IMR-90 (cell line): ENCODE data around the gene DPP6. TPM values are rescaled to one million over a fixed set of nuclear protein-coding genes. Genes with fewer than 3 reads are reported as not detected.

Experiments used
- ATAC-seq: fragments of 200-7000 bp; cut with Tn5 transposase; 2 replicates; pipeline ENCODE4 v1.9.1; 2020; ENCODE audit warnings: low read depth, mild to moderate bottlenecking, moderate library complexity
- BruUV-seq: library from RNA; stranded (reverse); fragments of 400-500 nt; replicated peaks from 2 replicates; lab custom pipeline; 2021; lab: Mats Ljungman, UMichigan
- CTCF ChIA-PET: fragments of 300-600 bp; formaldehyde crosslinking; extraction: SDS; loops from one replicate; lab custom pipeline; 2021; ENCODE audit warnings: antibody characterized with exemption; lab: Yijun Ruan, JAX
- POLR2A ChIA-PET: fragments of 300-600 bp; sonication (Branson Sonifier 250); formaldehyde crosslinking; loops from one replicate; lab custom pipeline; 2022; ENCODE audit warnings: antibody characterized with exemption; ENCODE audit not compliant: unreplicated experiment; lab: Charles Lee
- DNase-seq: peaks from one replicate; pipeline ENCODE4 v3.0.0; 2013
- H2AFZ ChIP-seq: replicated peaks from 2 replicates; pipeline ENCODE3; 2013; ENCODE audit warnings: low read length, mild to moderate bottlenecking; ENCODE audit not compliant: poor library complexity
- H2AK5ac ChIP-seq: 2 replicates; pipeline ENCODE4 v1.6.1; 2013; ENCODE audit warnings: low read depth, low read length, inconsistent platforms
- H2AK9ac ChIP-seq: replicated peaks from 2 replicates; pipeline ENCODE3; 2013; ENCODE audit warnings: mild to moderate bottlenecking, low read depth, low read length, moderate library complexity; ENCODE audit not compliant: poor library complexity
- H2BK120ac ChIP-seq: 2 replicates; pipeline ENCODE4 v1.6.1; 2013; ENCODE audit warnings: low read depth, low read length, inconsistent platforms
- H2BK15ac ChIP-seq: 3 replicates; pipeline ENCODE4 v1.6.1; 2013; ENCODE audit warnings: low read depth, low read length, inconsistent platforms
- H2BK20ac ChIP-seq: 2 replicates; pipeline ENCODE4 v1.6.1; 2013; ENCODE audit warnings: low read depth, mild to moderate bottlenecking, inconsistent platforms, low read length, moderate library complexity
- H2BK5ac ChIP-seq: 2 replicates; pipeline ENCODE4 v1.6.1; 2013; ENCODE audit warnings: mild to moderate bottlenecking, low read depth, low read length, inconsistent platforms; ENCODE audit not compliant: poor library complexity, severe bottlenecking
- H3K14ac ChIP-seq: replicated peaks from 2 replicates; pipeline ENCODE4 v1.6.1; 2013; ENCODE audit warnings: low read depth, low read length, inconsistent platforms
- H3K18ac ChIP-seq: 2 replicates; pipeline ENCODE4 v1.6.1; 2013; ENCODE audit warnings: low read depth, low read length, control low read depth
- H3K23ac ChIP-seq: 2 replicates; pipeline ENCODE4 v1.6.1; 2013; ENCODE audit warnings: low read depth, low read length, inconsistent platforms
- H3K27ac ChIP-seq: 2 replicates; pipeline ENCODE4 v1.5.1; 2013; ENCODE audit warnings: mild to moderate bottlenecking, control low read depth, low read length; ENCODE audit not compliant: insufficient read depth
- H3K27me3 ChIP-seq: 2 replicates; pipeline ENCODE4 v1.6.1; 2013; ENCODE audit warnings: low read length; ENCODE audit not compliant: control insufficient read depth, insufficient read depth
- H3K36me3 ChIP-seq: 2 replicates; pipeline ENCODE4 v1.6.1; 2013; ENCODE audit warnings: low read length, mixed read lengths; ENCODE audit not compliant: control insufficient read depth, insufficient read depth
- H3K4ac ChIP-seq: 2 replicates; pipeline ENCODE4 v1.6.1; 2013; ENCODE audit warnings: low read depth, low read length, inconsistent platforms
- H3K4me1 ChIP-seq: 2 replicates; pipeline ENCODE4 v1.6.1; 2013; ENCODE audit warnings: low read length, mixed read lengths; ENCODE audit not compliant: control insufficient read depth, insufficient read depth
- H3K4me2 ChIP-seq: 2 replicates; pipeline ENCODE4 v1.6.1; 2013; ENCODE audit warnings: low read depth, mild to moderate bottlenecking, control low read depth, low read length, moderate library complexity
- H3K4me3 ChIP-seq: 2 replicates; pipeline ENCODE4 v1.5.1; 2013; ENCODE audit warnings: low read depth, mild to moderate bottlenecking, control low read depth, low read length, moderate library complexity; ENCODE audit not compliant: insufficient read depth
- H3K56ac ChIP-seq: 2 replicates; pipeline ENCODE4 v1.6.1; 2013; ENCODE audit warnings: low read length, inconsistent platforms; ENCODE audit not compliant: insufficient read depth; ENCODE audit errors: extremely low read depth
- H3K79me1 ChIP-seq, 2 experiments: 2 replicates each; pipeline ENCODE4 v1.6.1; 2013; ENCODE audit warnings: low read length in 2 of 2, inconsistent platforms in 1 of 2, low read depth in 1 of 2
- H3K9ac ChIP-seq: 2 replicates; pipeline ENCODE4 v1.6.1; 2013; ENCODE audit warnings: low read depth, low read length, control low read depth
- H3K9me1 ChIP-seq: 2 replicates; pipeline ENCODE4 v1.6.1; 2013; ENCODE audit warnings: low read length, inconsistent platforms; ENCODE audit not compliant: insufficient read depth
- H3K9me3 ChIP-seq: 2 replicates; pipeline ENCODE4 v1.6.1; 2013; ENCODE audit warnings: low read length; ENCODE audit not compliant: control insufficient read depth, insufficient read depth
- H4K20me1 ChIP-seq: 2 replicates; pipeline ENCODE4 v1.6.1; 2013; ENCODE audit warnings: low read length, inconsistent platforms; ENCODE audit not compliant: insufficient read depth
- H4K5ac ChIP-seq: 2 replicates; pipeline ENCODE4 v1.6.1; 2013; ENCODE audit warnings: mild to moderate bottlenecking, low read depth, low read length, control low read depth
- H4K8ac ChIP-seq, 2 experiments: 2 replicates each; pipeline ENCODE4 v1.6.1; 2013; ENCODE audit warnings: low read depth in 2 of 2, low read length in 2 of 2, control low read depth in 1 of 2, inconsistent platforms in 1 of 2
- H4K91ac ChIP-seq: 2 replicates; pipeline ENCODE4 v1.6.1; 2013; ENCODE audit warnings: low read depth, low read length, inconsistent platforms; ENCODE audit not compliant: insufficient read depth
- BHLHE40 ChIP-seq: fragments of 150-350 bp; IDR thresholded peaks from 2 replicates; pipeline ENCODE4 v1.6.1; 2016; ENCODE audit warnings: mild to moderate bottlenecking, low read depth, low read length
- CEBPB ChIP-seq: IDR thresholded peaks from 2 replicates; pipeline ENCODE4 v1.6.1; 2012; ENCODE audit warnings: low read depth, low read length, improper control_type of control experiment
- CHD1 ChIP-seq: IDR thresholded peaks from 2 replicates; pipeline ENCODE4 v1.6.1; 2012; ENCODE audit warnings: low read depth, low read length, improper control_type of control experiment
- FOS ChIP-seq: fragments of 150-350 bp; IDR thresholded peaks from 2 replicates; pipeline ENCODE4 v1.6.1; 2016; ENCODE audit warnings: low read depth, low read length
- MAZ ChIP-seq: IDR thresholded peaks from 2 replicates; pipeline ENCODE4 v1.6.1; 2012; ENCODE audit warnings: low read depth, mild to moderate bottlenecking, low read length, improper control_type of control experiment, moderate library complexity, borderline replicate concordance
- NFE2L2 ChIP-seq: fragments of 150-350 bp; IDR thresholded peaks from 2 replicates; pipeline ENCODE4 v1.6.1; 2016; ENCODE audit warnings: low read depth, mild to moderate bottlenecking, low read length
- POLR2A ChIP-seq: IDR thresholded peaks from 2 replicates; pipeline ENCODE4 v1.6.1; 2012; ENCODE audit warnings: mild to moderate bottlenecking, low read depth, low read length
- RAD21 ChIP-seq: IDR thresholded peaks from 2 replicates; pipeline ENCODE4 v1.6.1; 2012; ENCODE audit warnings: low read length, improper control_type of control experiment
- RCOR1 ChIP-seq: IDR thresholded peaks from 2 replicates; pipeline ENCODE4 v1.6.1; 2012; ENCODE audit warnings: mild to moderate bottlenecking, low read length, improper control_type of control experiment; ENCODE audit not compliant: insufficient replicate concordance
- RFX5 ChIP-seq: IDR thresholded peaks from 2 replicates; pipeline ENCODE4 v1.8.0; 2012; ENCODE audit warnings: low read depth, mild to moderate bottlenecking, low read length, moderate library complexity
- SMC3 ChIP-seq: fragments of 150-350 bp; IDR thresholded peaks from 2 replicates; pipeline ENCODE4 v1.6.1; 2016; ENCODE audit warnings: low read depth, mild to moderate bottlenecking, antibody characterized with exemption, low read length, moderate library complexity
- WGBS, 2 experiments: methylation state at CpG; one replicate each; pipeline versions ENCODE4 v1.1.5 to v1.1.7; 2013; ENCODE audit warnings: missing lambda C conversion rate in 2 of 2; ENCODE audit not compliant: insufficient read length in 1 of 2; ENCODE audit errors: extremely low coverage in 2 of 2; 5-methylcytosine and 5-hydroxymethylcytosine counted together
- dilution Hi-C: fragments of 300-500 bp; cut with HindIII; formaldehyde crosslinking; loops from one replicate; pipeline ENCODE4 v1.14.3; 2018; ENCODE audit warnings: low sequenced_read_pairs; ENCODE audit not compliant: unreplicated experiment
- in situ Hi-C: fragments of 300-500 bp; cut with MboI; formaldehyde crosslinking; loops from 3 replicates; pipeline ENCODE4 v1.14.3; 2019; ENCODE audit warnings: low sequenced_read_pairs, inconsistent platforms, mixed read lengths
- intact Hi-C: fragments of 100-400 bp; cut with micrococcal nuclease; formaldehyde crosslinking; loops from 2 replicates; pipeline ENCODE4 v1.10.0; 2022
- polyA plus RNA-seq, 3 experiments: library from polyadenylated mRNA; depleted of rRNA; stranded (reverse); fragments of >200 nt; gene quantifications; 2 replicates each; pipeline ENCODE4 v1.2.3, GENCODE V29; 2012; ENCODE audit warnings: low replicate concordance in 1 of 3
- total RNA-seq: library from RNA; depleted of rRNA; stranded (reverse); fragments of >200 nt; gene quantifications from 2 replicates; pipeline ENCODE4 v1.2.3, GENCODE V29; 2012
- TF ChIP-seq, protein P1 (sequence below): fragments of 150-350 bp; IDR thresholded peaks from 2 replicates; pipeline ENCODE4 v1.6.1; 2017; ENCODE audit warnings: mild to moderate bottlenecking, antibody characterized with exemption, low read length, low read depth
- TF ChIP-seq, protein P2 (sequence below): conservative IDR thresholded peaks from 2 replicates; pipeline ENCODE4 v1.5.1; 2012; ENCODE audit warnings: mild to moderate bottlenecking, low read depth, low read length, improper control_type of control experiment

DPP6 gene
- total and polyA plus RNA-seq, 2 of the 4 experiments (the other 2 are of a cell fraction) = not detected

DNA sequence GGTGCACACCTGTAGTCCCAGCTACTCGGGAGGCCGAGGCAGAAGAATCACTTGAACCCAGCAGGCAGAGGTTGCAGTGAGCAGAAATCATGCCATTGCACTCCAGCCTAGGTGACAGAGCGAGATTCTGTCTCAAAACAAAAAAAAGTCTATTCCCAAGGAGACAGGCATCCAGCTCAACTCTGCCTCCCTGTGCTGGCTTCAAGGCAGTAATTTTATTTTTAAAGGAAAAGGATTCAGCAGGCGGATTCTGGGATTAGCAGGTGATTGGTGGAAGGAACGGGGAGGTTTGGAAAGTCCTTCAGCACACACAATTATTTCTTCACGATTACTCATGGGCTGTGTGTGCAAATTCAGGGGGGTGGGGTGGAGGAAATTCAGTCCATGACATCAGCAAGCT is 707.8 kb downstream of the DPP6 start:
- in situ Hi-C loops (no loop called here), intact Hi-C loops (no loop called here), dilution Hi-C loops (no loop called here)
- Histone ChIP-seq H3K4me2 (no peak overlapping the region), H4K91ac (no peak overlapping the region), H3K9me1 (no peaks in the 10 kb centered on the region), H4K8ac (no peak overlapping the region), H3K14ac (no peak overlapping the region), H2BK5ac (no peak overlapping the region), H2BK20ac (no peak overlapping the region), H3K4me3 (no peak overlapping the region), H3K23ac (no peak overlapping the region), H2AFZ (no peak overlapping the region), H3K4ac (no peak overlapping the region), H3K18ac (no peak overlapping the region), H2BK15ac (no peak overlapping the region), H2AK5ac (no peak overlapping the region), H2BK120ac (no peak overlapping the region), H3K4me1 (no peaks in the 10 kb centered on the region), H2AK9ac (no peak overlapping the region), H3K9me3 (peaks cover 48% of the 10 kb centered on the region), H4K20me1 (no peaks in the 10 kb centered on the region), H3K56ac (no peak overlapping the region), H3K27ac (no peak overlapping the region), H4K5ac (no peak overlapping the region), H3K36me3 (no peaks in the 10 kb centered on the region), H3K27me3 (no peaks in the 10 kb centered on the region), H3K79me1 (no peaks in the 10 kb centered on the region), H3K9ac (no peak overlapping the region)
- POLR2A ChIA-PET = no interaction called here
- ATAC-seq = no peak
- no peak for DNase-seq
- no TSS peak for BruUV-seq
- CTCF ChIA-PET = no interaction called here
- 20% methylated on average over 1 of the region's 6 CpGs; no CpG with 5 or more reads in 1 of the 2 experiments for WGBS, 2 experiments
- TF ChIP-seq POLR2A (no peak), SMC3 (no peak), FOS (no peak), MAZ (no peak), RCOR1 (no peak), BHLHE40 (no peak), CEBPB (no peak), CHD1 (no peak), NFE2L2 (no peak), RFX5 (no peak), RAD21 (no peak)
- TF ChIP-seq, protein P1, sequence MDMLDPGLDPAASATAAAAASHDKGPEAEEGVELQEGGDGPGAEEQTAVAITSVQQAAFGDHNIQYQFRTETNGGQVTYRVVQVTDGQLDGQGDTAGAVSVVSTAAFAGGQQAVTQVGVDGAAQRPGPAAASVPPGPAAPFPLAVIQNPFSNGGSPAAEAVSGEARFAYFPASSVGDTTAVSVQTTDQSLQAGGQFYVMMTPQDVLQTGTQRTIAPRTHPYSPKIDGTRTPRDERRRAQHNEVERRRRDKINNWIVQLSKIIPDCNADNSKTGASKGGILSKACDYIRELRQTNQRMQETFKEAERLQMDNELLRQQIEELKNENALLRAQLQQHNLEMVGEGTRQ = no peak
- TF ChIP-seq, protein P2, sequence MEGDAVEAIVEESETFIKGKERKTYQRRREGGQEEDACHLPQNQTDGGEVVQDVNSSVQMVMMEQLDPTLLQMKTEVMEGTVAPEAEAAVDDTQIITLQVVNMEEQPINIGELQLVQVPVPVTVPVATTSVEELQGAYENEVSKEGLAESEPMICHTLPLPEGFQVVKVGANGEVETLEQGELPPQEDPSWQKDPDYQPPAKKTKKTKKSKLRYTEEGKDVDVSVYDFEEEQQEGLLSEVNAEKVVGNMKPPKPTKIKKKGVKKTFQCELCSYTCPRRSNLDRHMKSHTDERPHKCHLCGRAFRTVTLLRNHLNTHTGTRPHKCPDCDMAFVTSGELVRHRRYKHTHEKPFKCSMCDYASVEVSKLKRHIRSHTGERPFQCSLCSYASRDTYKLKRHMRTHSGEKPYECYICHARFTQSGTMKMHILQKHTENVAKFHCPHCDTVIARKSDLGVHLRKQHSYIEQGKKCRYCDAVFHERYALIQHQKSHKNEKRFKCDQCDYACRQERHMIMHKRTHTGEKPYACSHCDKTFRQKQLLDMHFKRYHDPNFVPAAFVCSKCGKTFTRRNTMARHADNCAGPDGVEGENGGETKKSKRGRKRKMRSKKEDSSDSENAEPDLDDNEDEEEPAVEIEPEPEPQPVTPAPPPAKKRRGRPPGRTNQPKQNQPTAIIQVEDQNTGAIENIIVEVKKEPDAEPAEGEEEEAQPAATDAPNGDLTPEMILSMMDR = no peak
